Activated T-helper 17 cell treated with anti-CD3 and anti-CD28 coated beads, Interleukin-2, amount 50 U/mL, for 72 hours (primary cell): ENCODE measurements around the gene GATB. TPM values are rescaled to one million over a fixed set of nuclear protein-coding genes. Genes with fewer than 3 reads are reported as not detected.

Source experiments
- ATAC-seq: fragments of 150-1000 bp; cut with Tn5 transposase; replicated peaks from 2 replicates; pipeline ENCODE4 v1.10.0; 2021; ENCODE audit warnings: mild to moderate bottlenecking, moderate library complexity
- H3K27ac Mint-ChIP-seq: one replicate; pipeline ENCODE4 v1.8.0; 2022; ENCODE audit warnings: mixed read lengths
- H3K27me3 Mint-ChIP-seq: one replicate; pipeline ENCODE4 v1.8.0; 2022; ENCODE audit warnings: mixed read lengths
- H3K36me3 Mint-ChIP-seq: one replicate; pipeline ENCODE4 v1.8.0; 2022; ENCODE audit warnings: low read depth, mild to moderate bottlenecking, mixed read lengths
- H3K4me1 Mint-ChIP-seq: one replicate; pipeline ENCODE4 v1.8.0; 2022; ENCODE audit warnings: mixed read lengths
- H3K4me3 Mint-ChIP-seq: one replicate; pipeline ENCODE4 v1.8.0; 2022; ENCODE audit warnings: mild to moderate bottlenecking, mixed read lengths
- H3K9me3 Mint-ChIP-seq: one replicate; pipeline ENCODE4 v1.8.0; 2022; ENCODE audit warnings: mixed read lengths
- total RNA-seq, 2 donors: library from RNA; stranded (reverse); gene quantifications; one replicate each; pipeline ENCODE4 v1.2.3, GENCODE V29; 2022

Gene GATB
- total RNA-seq, 2 donors from 2014 or later, result 19.1 to 24.1 TPM

DNA sequence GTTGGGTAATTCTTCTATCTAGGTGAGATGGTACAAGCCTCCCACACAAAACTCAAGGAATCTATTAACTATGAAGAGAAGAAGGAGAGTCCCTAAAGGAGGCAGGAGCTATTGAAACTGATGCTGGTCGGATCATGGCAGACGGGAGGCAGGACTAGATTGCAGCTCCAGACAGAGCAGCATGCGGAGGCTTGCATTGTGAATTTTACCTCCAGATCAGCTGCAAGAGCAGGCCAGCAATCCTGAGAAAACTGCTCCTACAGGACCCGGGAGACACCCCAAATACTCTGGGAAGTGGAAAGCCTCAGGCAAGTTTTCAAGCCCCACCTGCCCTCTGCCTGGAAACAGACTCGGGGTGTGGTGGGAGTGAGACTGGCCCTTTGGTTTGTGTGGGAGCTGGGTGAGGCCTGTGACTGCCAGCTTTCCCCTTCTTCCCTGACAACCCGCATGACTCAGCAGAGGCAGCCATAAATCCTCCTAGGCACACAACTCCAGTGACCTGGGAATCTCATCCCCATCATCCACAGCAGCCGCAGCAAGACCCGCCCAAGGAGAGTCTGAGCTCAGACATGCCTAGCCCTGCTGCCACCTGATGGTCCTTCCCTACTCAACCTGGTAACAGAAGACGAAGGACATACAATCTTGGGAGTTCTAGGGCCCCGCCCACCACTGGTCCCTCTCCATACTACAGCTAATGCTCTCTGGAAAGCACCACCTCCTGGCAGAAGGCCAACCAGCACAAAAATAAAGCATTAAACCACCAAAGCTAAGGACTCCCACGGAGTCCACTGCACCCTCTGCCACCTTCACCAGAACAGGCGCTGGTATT lies 30.9 kb downstream of the GATB start:
- Mint-ChIP-seq H3K36me3 (peaks cover 11% of the 10 kb centered on the region), H3K4me1 (peaks cover 22% of the 10 kb centered on the region), H3K9me3 (no peaks in the 10 kb centered on the region), H3K27ac (no peak overlapping the region), H3K27me3 (no peaks in the 10 kb centered on the region), H3K4me3 (no peak overlapping the region)
- ATAC-seq, result no peak

GRCh38 chr4:151728679-151729078 lies 32.1 kb downstream of the GATB start:
- Mint-ChIP-seq H3K9me3 (no peaks in the 10 kb centered on the region), H3K27me3 (no peaks in the 10 kb centered on the region), H3K4me1 (peaks cover 30% of the 10 kb centered on the region), H3K36me3 (peaks cover 6% of the 10 kb centered on the region), H3K27ac (peak overlapping the region; percentile 31), H3K4me3 (no peak overlapping the region)
- ATAC-seq, result no peak

- peaks cover 6% of the 10 kb centered on the region for H3K36me3 Mint-ChIP-seq
- ATAC-seq, result no peak
- no peaks in the 10 kb centered on the region for H3K9me3 Mint-ChIP-seq
- H3K4me1 Mint-ChIP-seq, result peaks cover 26% of the 10 kb centered on the region
- H3K27me3 Mint-ChIP-seq, result no peaks in the 10 kb centered on the region
- H3K27ac Mint-ChIP-seq, result peak overlapping the region; percentile 9
- H3K4me3 Mint-ChIP-seq, result no peak overlapping the region
These were observed 32.8 kb downstream of the GATB start for GRCh38 chr4:151728006-151728405.

- no peak overlapping the region for H3K4me3 Mint-ChIP-seq
- peaks cover 6% of the 10 kb centered on the region for H3K36me3 Mint-ChIP-seq
- peaks cover 24% of the 10 kb centered on the region for H3K4me1 Mint-ChIP-seq
- ATAC-seq, result no peak
- no peaks in the 10 kb centered on the region for H3K9me3 Mint-ChIP-seq
- H3K27me3 Mint-ChIP-seq, result no peaks in the 10 kb centered on the region
- peak overlapping the region; percentile 9 for H3K27ac Mint-ChIP-seq
These were observed 33.4 kb downstream of the GATB start for GRCh38 chr4:151727365-151727764.

DNA sequence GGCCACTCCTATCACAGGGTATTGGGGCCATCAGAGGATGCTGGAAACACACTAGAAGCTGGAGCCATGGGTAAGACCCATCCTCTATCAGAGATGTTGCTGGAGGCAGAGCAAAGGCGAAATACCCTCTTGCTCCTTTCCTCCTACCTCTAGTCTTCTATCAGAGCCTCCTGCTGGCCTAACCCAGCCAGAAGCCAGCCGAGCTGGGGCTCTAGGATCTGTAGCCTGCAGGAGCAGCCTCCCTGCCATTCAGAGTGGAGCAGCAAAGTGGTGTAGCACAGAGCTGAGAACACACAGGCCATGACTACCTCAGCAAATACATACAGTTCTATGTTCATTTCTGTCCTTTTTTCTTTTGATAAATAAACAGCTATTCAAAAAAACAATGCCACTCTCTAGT lies 35.7 kb downstream of the GATB start:
- Mint-ChIP-seq H3K27me3 (no peaks in the 10 kb centered on the region), H3K4me1 (peaks cover 17% of the 10 kb centered on the region), H3K9me3 (no peaks in the 10 kb centered on the region), H3K36me3 (peaks cover 6% of the 10 kb centered on the region), H3K4me3 (no peak overlapping the region), H3K27ac (no peak overlapping the region)
- no peak for ATAC-seq

DNA sequence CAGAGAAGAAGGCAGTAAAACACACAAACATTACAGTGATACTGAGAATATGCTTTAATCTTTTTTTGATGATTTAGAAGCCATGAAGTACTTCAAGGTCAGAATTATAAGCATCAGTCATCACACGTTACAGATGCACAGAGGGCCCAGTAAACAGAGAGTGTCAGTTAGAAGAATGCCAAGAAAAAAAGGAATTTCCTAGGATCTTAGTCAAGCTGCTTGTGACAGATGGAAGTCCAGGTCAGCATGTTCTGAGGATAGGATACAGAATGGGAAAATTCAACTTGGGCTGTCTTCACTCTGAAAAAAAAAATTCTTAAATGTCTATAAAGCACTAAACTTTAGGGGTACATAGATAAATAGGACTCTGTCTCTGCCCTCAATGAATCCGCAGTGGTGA lies 38.9 kb downstream of the GATB start:
- ATAC-seq, result no peak
- peaks cover 14% of the 10 kb centered on the region for H3K36me3 Mint-ChIP-seq
- H3K27ac Mint-ChIP-seq, result no peak overlapping the region
- no peaks in the 10 kb centered on the region for H3K9me3 Mint-ChIP-seq
- peaks cover 12% of the 10 kb centered on the region for H3K4me1 Mint-ChIP-seq
- no peaks in the 10 kb centered on the region for H3K27me3 Mint-ChIP-seq
- no peak overlapping the region for H3K4me3 Mint-ChIP-seq

GRCh38 chr4:151721466-151721865 lies 39.3 kb downstream of the GATB start:
- Mint-ChIP-seq H3K27me3 (no peaks in the 10 kb centered on the region), H3K36me3 (peaks cover 19% of the 10 kb centered on the region), H3K4me1 (peaks cover 12% of the 10 kb centered on the region), H3K4me3 (no peak overlapping the region), H3K9me3 (no peaks in the 10 kb centered on the region), H3K27ac (no peak overlapping the region)
- no peak for ATAC-seq

GRCh38 chr4:151719956-151720334 lies 40.9 kb downstream of the GATB start:
- H3K4me3 Mint-ChIP-seq, result no peak overlapping the region
- H3K36me3 Mint-ChIP-seq, result peaks cover 33% of the 10 kb centered on the region
- H3K9me3 Mint-ChIP-seq, result no peaks in the 10 kb centered on the region
- no peaks in the 10 kb centered on the region for H3K27me3 Mint-ChIP-seq
- no peak for ATAC-seq
- H3K4me1 Mint-ChIP-seq, result peaks cover 8% of the 10 kb centered on the region
- no peak overlapping the region for H3K27ac Mint-ChIP-seq

- ATAC-seq, result no peak
- Mint-ChIP-seq H3K4me3 (no peak overlapping the region), H3K36me3 (peaks cover 36% of the 10 kb centered on the region), H3K4me1 (peaks cover 2% of the 10 kb centered on the region), H3K27ac (no peak overlapping the region), H3K27me3 (no peaks in the 10 kb centered on the region), H3K9me3 (no peaks in the 10 kb centered on the region)
These were observed 41.5 kb downstream of the GATB start for GRCh38 chr4:151718984-151719955.

- Mint-ChIP-seq H3K36me3 (peaks cover 36% of the 10 kb centered on the region), H3K4me1 (no peaks in the 10 kb centered on the region), H3K9me3 (no peaks in the 10 kb centered on the region), H3K27me3 (no peaks in the 10 kb centered on the region), H3K27ac (no peak overlapping the region), H3K4me3 (no peak overlapping the region)
- ATAC-seq, result no peak
These were observed 42.7 kb downstream of the GATB start for GRCh38 chr4:151717909-151718628.

GRCh38 chr4:151717314-151717713 lies 43.5 kb downstream of the GATB start:
- H3K27ac Mint-ChIP-seq, result no peak overlapping the region
- no peaks in the 10 kb centered on the region for H3K27me3 Mint-ChIP-seq
- H3K4me3 Mint-ChIP-seq, result no peak overlapping the region
- no peak for ATAC-seq
- H3K36me3 Mint-ChIP-seq, result peaks cover 36% of the 10 kb centered on the region
- H3K9me3 Mint-ChIP-seq, result no peaks in the 10 kb centered on the region
- no peaks in the 10 kb centered on the region for H3K4me1 Mint-ChIP-seq

GRCh38 chr4:151716324-151716723 lies 44.5 kb downstream of the GATB start:
- H3K4me3 Mint-ChIP-seq, result no peak overlapping the region
- no peaks in the 10 kb centered on the region for H3K27me3 Mint-ChIP-seq
- no peaks in the 10 kb centered on the region for H3K9me3 Mint-ChIP-seq
- no peak for ATAC-seq
- H3K27ac Mint-ChIP-seq, result no peak overlapping the region
- peaks cover 36% of the 10 kb centered on the region for H3K36me3 Mint-ChIP-seq
- no peaks in the 10 kb centered on the region for H3K4me1 Mint-ChIP-seq

DNA sequence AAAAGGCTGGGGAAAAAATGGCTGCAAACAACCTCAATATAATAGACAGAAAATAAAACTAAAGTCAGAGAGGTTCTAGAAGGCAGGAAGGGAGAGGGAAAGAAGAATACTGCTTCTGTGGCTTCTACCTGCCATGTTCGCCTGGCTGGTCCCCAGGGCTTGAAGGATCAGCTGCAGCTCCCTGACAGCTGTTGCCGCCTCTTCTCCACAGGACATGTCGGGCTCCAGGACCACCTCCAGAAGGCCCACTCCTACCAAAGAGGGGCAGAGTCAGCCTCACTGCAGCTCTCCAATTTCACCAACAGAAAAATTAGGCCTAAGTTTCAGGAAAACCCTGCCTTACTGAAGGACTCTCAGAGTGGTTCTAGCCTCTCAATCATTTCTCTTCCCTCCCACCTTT lies 44.9 kb downstream of the GATB start:
- H3K27ac Mint-ChIP-seq, result no peak overlapping the region
- H3K27me3 Mint-ChIP-seq, result no peaks in the 10 kb centered on the region
- H3K4me3 Mint-ChIP-seq, result no peak overlapping the region
- no peaks in the 10 kb centered on the region for H3K9me3 Mint-ChIP-seq
- no peak for ATAC-seq
- peaks cover 36% of the 10 kb centered on the region for H3K36me3 Mint-ChIP-seq
- no peaks in the 10 kb centered on the region for H3K4me1 Mint-ChIP-seq

DNA sequence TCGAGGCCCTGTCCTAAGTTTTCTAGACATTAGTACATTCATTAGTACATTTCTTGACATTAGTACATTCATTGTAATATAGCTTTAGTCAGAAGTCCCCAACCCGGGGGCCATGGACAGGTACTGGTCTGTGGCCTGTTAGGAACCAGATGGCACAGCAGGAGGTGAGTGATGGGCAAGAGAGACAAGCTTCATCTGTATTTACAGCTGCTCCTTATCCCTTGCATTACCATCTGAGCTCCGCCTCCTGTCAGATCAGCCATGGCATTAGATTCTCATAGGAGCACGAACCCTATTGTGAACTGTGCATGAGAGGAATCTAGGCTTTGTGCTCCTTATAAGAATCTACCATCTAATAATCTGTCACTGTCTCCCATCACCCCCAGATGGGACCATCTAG lies 48.0 kb downstream of the GATB start:
- no peaks in the 10 kb centered on the region for H3K4me1 Mint-ChIP-seq
- no peak for ATAC-seq
- no peak overlapping the region for H3K27ac Mint-ChIP-seq
- no peak overlapping the region for H3K4me3 Mint-ChIP-seq
- peaks cover 27% of the 10 kb centered on the region for H3K36me3 Mint-ChIP-seq
- no peaks in the 10 kb centered on the region for H3K9me3 Mint-ChIP-seq
- no peaks in the 10 kb centered on the region for H3K27me3 Mint-ChIP-seq
